HCT116 (cell line): ENCODE data around the gene PKN3. TPM values are rescaled to one million over a fixed set of nuclear protein-coding genes. Genes with fewer than 3 reads are reported as not detected.

ENCODE experiments used
- ATAC-seq: fragments of 200-7000 bp; cut with Tn5 transposase; 2 replicates; pipeline ENCODE4 v1.9.1; 2020; ENCODE audit warnings: mild to moderate bottlenecking, moderate library complexity
- BruUV-seq: library from RNA; stranded (reverse); fragments of 400-500 nt; replicated peaks from 2 replicates; lab custom pipeline; 2021; lab: Mats Ljungman, UMichigan
- CTCF ChIA-PET: fragments of 300-600 bp; sonication (Branson Sonifier 250); formaldehyde crosslinking; loops from one replicate; lab custom pipeline; 2021; ENCODE audit warnings: antibody characterized with exemption; lab: Charles Lee
- POLR2A ChIA-PET: fragments of 300-600, 350-600 bp; sonication (Branson Sonifier 250); formaldehyde crosslinking; loops from one replicate; lab custom pipeline; 2021; ENCODE audit warnings: antibody characterized with exemption; lab: Charles Lee
- RAD21 ChIA-PET, 2 experiments: fragments of 300-600 bp; sonication (Branson Sonifier 250); formaldehyde crosslinking; loops; one replicate each; lab custom pipeline; 2023; ENCODE audit warnings: low total read pairs in 2 of 2; ENCODE audit not compliant: uncharacterized antibody in 2 of 2, unreplicated experiment in 2 of 2, low non-redundant PET in 1 of 2; lab: Charles Lee
- DNase-seq: peaks from one replicate; pipeline ENCODE4 v3.0.0-alpha.2; 2010; ENCODE audit warnings: low read depth, low spot score
- H2AFZ ChIP-seq: fragments of 200-600 bp; shearing (Covaris generic), sonication (generic); 2 replicates; pipeline ENCODE4 v1.6.1; 2017; ENCODE audit warnings: low read depth, mixed run types, mixed read lengths, antibody characterized with exemption, low read length; ENCODE audit not compliant: poor library complexity, severe bottlenecking
- H3K27ac ChIP-seq: 2 replicates; pipeline ENCODE4 v1.5.1; 2012; ENCODE audit warnings: low read depth, low read length
- H3K27me3 ChIP-seq: fragments of 200-600 bp; sonication (generic); 2 replicates; pipeline ENCODE4 v1.6.1; 2016; ENCODE audit warnings: mixed run types, low read length, mixed read lengths; ENCODE audit not compliant: insufficient read depth
- H3K36me3 ChIP-seq, 2 experiments: fragments of 200-500 bp in 1 of 2; fragments of 200-600 bp in 1 of 2; sonication (Bioruptor generic) in 1 of 2; sonication (generic) in 1 of 2; 2 replicates each; pipeline versions ENCODE4 v1.5.1 to v1.6.1; 2014 to 2016; ENCODE audit warnings: low read length in 2 of 2, inconsistent platforms in 1 of 2, mixed read lengths in 1 of 2, mixed run types in 1 of 2; ENCODE audit not compliant: insufficient read depth in 2 of 2, control insufficient read depth in 1 of 2
- H3K4me1 ChIP-seq, 2 experiments: fragments of 200-600 bp in 1 of 2; sonication (generic) in 1 of 2; 2 replicates each; pipeline versions ENCODE4 v1.5.1 to v1.6.1; 2012 to 2017; ENCODE audit warnings: low read length in 2 of 2, inconsistent platforms in 1 of 2, mild to moderate bottlenecking in 1 of 2, mixed read lengths in 1 of 2, mixed run types in 1 of 2, moderate library complexity in 1 of 2; ENCODE audit not compliant: insufficient read depth in 2 of 2, control insufficient read depth in 1 of 2
- H3K4me2 ChIP-seq: fragments of 200-600 bp; sonication (generic); 2 replicates; pipeline ENCODE4 v1.6.1; 2017; ENCODE audit warnings: mixed run types, low read length, mixed read lengths
- H3K4me3 ChIP-seq, 2 experiments: fragments of 200-600 bp in 1 of 2; sonication (generic) in 1 of 2; replicated peaks in 1 of 2; 2 replicates each; pipeline ENCODE4 v1.5.1; 2011 to 2016; ENCODE audit warnings: low read length in 2 of 2, control low read depth in 1 of 2, low read depth in 1 of 2, mild to moderate bottlenecking in 1 of 2, mixed read lengths in 1 of 2, mixed run types in 1 of 2
- H3K79me2 ChIP-seq: fragments of 200-600 bp; sonication (generic); 2 replicates; pipeline ENCODE4 v1.6.1; 2017; ENCODE audit warnings: mild to moderate bottlenecking, mixed run types, low read length, moderate library complexity, mixed read lengths; ENCODE audit not compliant: insufficient read depth
- H3K9ac ChIP-seq: fragments of 200-600 bp; sonication (generic); 2 replicates; pipeline ENCODE4 v1.6.1; 2016; ENCODE audit warnings: low read length, mixed read lengths
- H3K9me2 ChIP-seq: fragments of 200-600 bp; sonication (generic), shearing (Covaris generic); 2 replicates; pipeline ENCODE4 v1.6.1; 2017; ENCODE audit warnings: mixed run types, mild to moderate bottlenecking, moderate library complexity; ENCODE audit not compliant: insufficient read depth
- H3K9me3 ChIP-seq, 2 experiments: fragments of 200-500 bp in 1 of 2; fragments of 200-600 bp in 1 of 2; sonication (Bioruptor generic) in 1 of 2; sonication (generic) in 1 of 2; 2 replicates each; pipeline ENCODE4 v1.6.1; 2014 to 2017; ENCODE audit warnings: low read length in 2 of 2, mixed read lengths in 2 of 2, inconsistent platforms in 1 of 2, low read depth in 1 of 2, mild to moderate bottlenecking in 1 of 2, mixed run types in 1 of 2, moderate library complexity in 1 of 2; ENCODE audit not compliant: control insufficient read depth in 1 of 2, insufficient read depth in 1 of 2
- H4K20me1 ChIP-seq: fragments of 200-600 bp; sonication (generic), shearing (Covaris generic); 2 replicates; pipeline ENCODE4 v1.6.1; 2017; ENCODE audit warnings: mixed run types, mild to moderate bottlenecking, moderate library complexity; ENCODE audit not compliant: insufficient read depth
- CTCF ChIP-seq, 3 experiments: fragments of 200-600 bp in 1 of 3; sonication (generic) in 1 of 3; IDR thresholded peaks in 2 of 3; conservative IDR thresholded peaks in 1 of 3; 2 replicates each; pipeline ENCODE4 v1.5.1; 2012 to 2017; ENCODE audit warnings: low read depth in 2 of 3, low read length in 2 of 3, antibody characterized with exemption in 1 of 3, borderline replicate concordance in 1 of 3, control low read depth in 1 of 3, mild to moderate bottlenecking in 1 of 3, mixed read lengths in 1 of 3, mixed run types in 1 of 3, moderate library complexity in 1 of 3; ENCODE audit not compliant: insufficient read depth in 1 of 3
- FOSL1 ChIP-seq: IDR thresholded peaks from 2 replicates; pipeline ENCODE4 v1.6.1; 2012; ENCODE audit warnings: low read depth
- MAX ChIP-seq: IDR thresholded peaks from 2 replicates; pipeline ENCODE4 v1.6.1; 2012
- SIN3A ChIP-seq: IDR thresholded peaks from 2 replicates; pipeline ENCODE4 v1.6.1; 2012; ENCODE audit warnings: low read depth
- SRF ChIP-seq: IDR thresholded peaks from 2 replicates; pipeline ENCODE4 v1.6.1; 2012; ENCODE audit warnings: low read depth
- ZBTB33 ChIP-seq: IDR thresholded peaks from 2 replicates; pipeline ENCODE4 v1.6.1; 2011; ENCODE audit warnings: mild to moderate bottlenecking, low read length, moderate library complexity; ENCODE audit not compliant: insufficient replicate concordance; ENCODE audit errors: extremely low read depth
- intact Hi-C: fragments of 100-400 bp; cut with micrococcal nuclease; formaldehyde crosslinking; loops from 2 replicates; pipeline ENCODE4 v1.10.0; 2022
- total RNA-seq: library from RNA; stranded (reverse); gene quantifications from one replicate; pipeline ENCODE4 v1.2.1, GENCODE V29; 2021; ENCODE audit not compliant: unreplicated experiment

PKN3 gene
- total RNA-seq, 1 experiment from 2014 or later = 37.9 TPM

- CTCF ChIA-PET = interaction anchor here (1.8 kb wide), 1 partner anchor 15 kb away, joined by 6 read pairs; the partner anchor contains the start of gene PKN3
- Histone ChIP-seq H3K9me3 (no peaks in the 10 kb centered on the region), H2AFZ (no peak overlapping the region), H4K20me1 (peaks cover 20% of the 10 kb centered on the region; the same call in 1 of the 2 replicates), H3K9me2 (no peaks in the 10 kb centered on the region), H3K36me3 (peaks cover 17 to 23% of the 10 kb centered on the region in 2 experiments; a peak in 3 of 4 replicates), H3K4me1 (peaks cover 31 to 52% of the 10 kb centered on the region in 2 experiments), H3K27ac (0 out of 2 replicates have a peak overlapping the region, but pooled peaks have one; percentile 86), H3K4me2 (0 out of 2 replicates have a peak overlapping the region, but pooled peaks have one; percentile 90), H3K79me2 (peaks cover 71% of the 10 kb centered on the region), H3K4me3 (no peak overlapping the region), H3K27me3 (no peaks in the 10 kb centered on the region), H3K9ac (no peak overlapping the region)
- RAD21 ChIA-PET = no interaction called here
- POLR2A ChIA-PET = interaction anchor here (0.6 kb wide), 1 partner anchor 24 kb away, joined by 5 read pairs; no protein-coding TSS in a partner anchor
- BruUV-seq = no TSS peak
- intact Hi-C loops = no loop called here
- ATAC-seq (no peak), DNase-seq (no peak)
- no peak for TF ChIP-seq CTCF (IDR thresholded peaks at IDR 0.05 in 2 of 3, conservative IDR thresholded peaks at IDR 0.05 in 1 of 3; ENCODE audit: borderline replicate concordance in 1 of 3, insufficient read depth in 1 of 3, low read depth in 2 of 3, low read length in 2 of 3)
- TF ChIP-seq SIN3A = no peak
- TF ChIP-seq SRF = no peak
- TF ChIP-seq ZBTB33 = no peak
- TF ChIP-seq FOSL1 = no peak
- no peak for TF ChIP-seq MAX
These were observed 14.8 kb upstream of the PKN3 start for GRCh38 chr9:128687453-128687852.
